Measurements from ENCODE around the gene SUN3. TPM values are rescaled to one million over a fixed set of nuclear protein-coding genes. Genes with fewer than 3 reads are reported as not detected.

Gene SUN3
- total and polyA plus RNA-seq, 10 of the 15 experiments (the other 5 are each of a cell fraction or from before 2014, with no cell fraction given), result 0.29 to 0.48 TPM; not detected in 8

GRCh38 chr7:47979145-47979831 lies 49.6 kb downstream of the SUN3 start, which contains the start of gene HUS1 (continued):
- TF ChIP-seq, protein P1, sequence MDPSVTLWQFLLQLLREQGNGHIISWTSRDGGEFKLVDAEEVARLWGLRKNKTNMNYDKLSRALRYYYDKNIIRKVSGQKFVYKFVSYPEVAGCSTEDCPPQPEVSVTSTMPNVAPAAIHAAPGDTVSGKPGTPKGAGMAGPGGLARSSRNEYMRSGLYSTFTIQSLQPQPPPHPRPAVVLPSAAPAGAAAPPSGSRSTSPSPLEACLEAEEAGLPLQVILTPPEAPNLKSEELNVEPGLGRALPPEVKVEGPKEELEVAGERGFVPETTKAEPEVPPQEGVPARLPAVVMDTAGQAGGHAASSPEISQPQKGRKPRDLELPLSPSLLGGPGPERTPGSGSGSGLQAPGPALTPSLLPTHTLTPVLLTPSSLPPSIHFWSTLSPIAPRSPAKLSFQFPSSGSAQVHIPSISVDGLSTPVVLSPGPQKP (IDR thresholded peaks at IDR 0.05; ENCODE audit: low read depth, low read length), result peak; percentile 35
- peak; percentile 75; the same call in 1 of the 2 replicates for TF ChIP-seq MXI1 (IDR thresholded peaks at IDR 0.05; ENCODE audit: low read depth, low read length)
- TF ChIP-seq RCOR1 (conservative IDR thresholded peaks at IDR 0.05; ENCODE audit: low read depth, low read length), result no peak
- TF ChIP-seq HDGF (IDR thresholded peaks at IDR 0.05), result peak; percentile 93
- TF ChIP-seq ZNF384 (IDR thresholded peaks at IDR 0.05; ENCODE audit: borderline replicate concordance, low read depth, low read length), result peak; percentile 42; the same call in 1 of the 2 replicates
- peak; percentile 83 for TF ChIP-seq SP1 (IDR thresholded peaks at IDR 0.05; ENCODE audit: low read depth, low read length)
- TF ChIP-seq MEF2B (IDR thresholded peaks at IDR 0.05; ENCODE audit: partially characterized antibody, poor library complexity, severe bottlenecking), result peak; percentile 86
- no peak for TF ChIP-seq JUND (IDR thresholded peaks at IDR 0.05; ENCODE audit: low read depth, low read length)
- TF ChIP-seq, protein P2, sequence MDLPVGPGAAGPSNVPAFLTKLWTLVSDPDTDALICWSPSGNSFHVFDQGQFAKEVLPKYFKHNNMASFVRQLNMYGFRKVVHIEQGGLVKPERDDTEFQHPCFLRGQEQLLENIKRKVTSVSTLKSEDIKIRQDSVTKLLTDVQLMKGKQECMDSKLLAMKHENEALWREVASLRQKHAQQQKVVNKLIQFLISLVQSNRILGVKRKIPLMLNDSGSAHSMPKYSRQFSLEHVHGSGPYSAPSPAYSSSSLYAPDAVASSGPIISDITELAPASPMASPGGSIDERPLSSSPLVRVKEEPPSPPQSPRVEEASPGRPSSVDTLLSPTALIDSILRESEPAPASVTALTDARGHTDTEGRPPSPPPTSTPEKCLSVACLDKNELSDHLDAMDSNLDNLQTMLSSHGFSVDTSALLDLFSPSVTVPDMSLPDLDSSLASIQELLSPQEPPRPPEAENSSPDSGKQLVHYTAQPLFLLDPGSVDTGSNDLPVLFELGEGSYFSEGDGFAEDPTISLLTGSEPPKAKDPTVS (IDR thresholded peaks at IDR 0.05; ENCODE audit: low read depth, low read length), result 0 out of 2 replicates have a peak, but pooled peaks have one; percentile 43
- TF ChIP-seq CHD4 (IDR thresholded peaks at IDR 0.05), result no peak
- TF ChIP-seq SMAD5 (IDR thresholded peaks at IDR 0.05; ENCODE audit: low read depth), result no peak
- TF ChIP-seq CBX3 (IDR thresholded peaks at IDR 0.05; ENCODE audit: borderline replicate concordance, low read depth), result no peak
- no peak for TF ChIP-seq E4F1 (IDR thresholded peaks at IDR 0.05; ENCODE audit: borderline replicate concordance, partially characterized antibody)
- 0 out of 2 replicates have a peak, but pooled peaks have one; percentile 73 for TF ChIP-seq RBBP5 (conservative IDR thresholded peaks at IDR 0.05)
- no peak for TF ChIP-seq ZNF217 (IDR thresholded peaks at IDR 0.05)
- peak; percentile 52; the same call in 1 of the 2 replicates for TF ChIP-seq POLR2AphosphoS2 (IDR thresholded peaks at IDR 0.05; ENCODE audit: low read depth, low read length)
- TF ChIP-seq NR2C1 (IDR thresholded peaks at IDR 0.05), result peak; percentile 99
- TF ChIP-seq, protein P3, sequence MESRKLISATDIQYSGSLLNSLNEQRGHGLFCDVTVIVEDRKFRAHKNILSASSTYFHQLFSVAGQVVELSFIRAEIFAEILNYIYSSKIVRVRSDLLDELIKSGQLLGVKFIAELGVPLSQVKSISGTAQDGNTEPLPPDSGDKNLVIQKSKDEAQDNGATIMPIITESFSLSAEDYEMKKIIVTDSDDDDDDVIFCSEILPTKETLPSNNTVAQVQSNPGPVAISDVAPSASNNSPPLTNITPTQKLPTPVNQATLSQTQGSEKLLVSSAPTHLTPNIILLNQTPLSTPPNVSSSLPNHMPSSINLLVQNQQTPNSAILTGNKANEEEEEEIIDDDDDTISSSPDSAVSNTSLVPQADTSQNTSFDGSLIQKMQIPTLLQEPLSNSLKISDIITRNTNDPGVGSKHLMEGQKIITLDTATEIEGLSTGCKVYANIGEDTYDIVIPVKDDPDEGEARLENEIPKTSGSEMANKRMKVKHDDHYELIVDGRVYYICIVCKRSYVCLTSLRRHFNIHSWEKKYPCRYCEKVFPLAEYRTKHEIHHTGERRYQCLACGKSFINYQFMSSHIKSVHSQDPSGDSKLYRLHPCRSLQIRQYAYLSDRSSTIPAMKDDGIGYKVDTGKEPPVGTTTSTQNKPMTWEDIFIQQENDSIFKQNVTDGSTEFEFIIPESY (IDR thresholded peaks at IDR 0.05), result no peak
- TF ChIP-seq KLF5 (IDR thresholded peaks at IDR 0.05; ENCODE audit: partially characterized antibody), result peak; percentile 84
- TF ChIP-seq NFIC (IDR thresholded peaks at IDR 0.05; ENCODE audit: low read depth, low read length), result no peak
- TF ChIP-seq ATF2 (IDR thresholded peaks at IDR 0.05; ENCODE audit: low read length), result no peak

Data from GM12878 (cell line).